HG02798 (cell line): ENCODE results near the gene AK5.

ENCODE experiments used
- ATAC-seq: cut with Tn5 transposase; IDR thresholded peaks from one replicate; pipeline ENCODE4 v1.9.1; 2021; ENCODE audit warnings: mild to moderate bottlenecking; ENCODE audit not compliant: unreplicated experiment, poor library complexity

The AK5 gene

GRCh38 chr1:77562596-77563150 lies 280.9 kb downstream of the AK5 start:
- ATAC-seq = no peak

- no peak for ATAC-seq
These were observed 283.5 kb downstream of the AK5 start for GRCh38 chr1:77565321-77565720.

GRCh38 chr1:77571642-77572041 lies 289.8 kb downstream of the AK5 start:
- no peak for ATAC-seq

GRCh38 chr1:77579547-77579946 lies 297.7 kb downstream of the AK5 start:
- ATAC-seq = no peak

- ATAC-seq = peak; percentile 46
These were observed 301.1 kb downstream of the AK5 start for GRCh38 chr1:77582905-77583304.

- no peak for ATAC-seq
These were observed 301.7 kb downstream of the AK5 start for GRCh38 chr1:77583483-77583882.

GRCh38 chr1:77584884-77585283 lies 303.1 kb downstream of the AK5 start:
- no peak for ATAC-seq

- ATAC-seq = no peak
These were observed 303.9 kb downstream of the AK5 start for GRCh38 chr1:77585610-77586314.

GRCh38 chr1:77589231-77589630 lies 307.4 kb downstream of the AK5 start:
- ATAC-seq = no peak

- no peak for ATAC-seq
These were observed 308.8 kb downstream of the AK5 start for GRCh38 chr1:77590651-77591050.

- no peak for ATAC-seq
These were observed 311.1 kb downstream of the AK5 start for GRCh38 chr1:77592906-77593305.

GRCh38 chr1:77594366-77595112 lies 312.7 kb downstream of the AK5 start:
- ATAC-seq = peak; percentile 94

GRCh38 chr1:77597310-77597709 lies 315.5 kb downstream of the AK5 start:
- ATAC-seq = no peak

- ATAC-seq = no peak
These were observed 323.6 kb downstream of the AK5 start for GRCh38 chr1:77605246-77606026.

- ATAC-seq = no peak
These were observed 327.1 kb downstream of the AK5 start for GRCh38 chr1:77608893-77609292.
